Measurements from ENCODE around the gene CCDC87.

DNA sequence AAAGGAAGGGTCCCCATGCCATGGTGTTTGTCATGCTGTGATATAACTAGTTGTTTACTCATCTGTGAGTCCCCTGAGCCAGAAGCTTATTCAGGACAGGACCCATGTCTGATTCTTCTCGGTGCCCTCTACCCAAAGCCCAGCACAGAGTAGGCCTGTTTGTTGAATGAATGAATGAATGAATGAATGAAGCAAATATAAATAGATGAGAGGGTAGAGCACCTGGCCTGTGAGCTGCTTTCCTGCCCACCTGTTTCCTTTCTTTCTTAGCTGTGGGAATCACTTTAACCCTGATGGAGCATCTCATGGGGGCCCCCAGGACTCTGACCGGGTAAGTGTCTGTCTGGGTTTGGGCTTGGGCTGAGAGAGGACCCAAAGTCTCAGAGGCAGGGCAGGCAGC, 7.4 kb upstream of the CCDC87 start:
- TF ChIP-seq, protein P1, sequence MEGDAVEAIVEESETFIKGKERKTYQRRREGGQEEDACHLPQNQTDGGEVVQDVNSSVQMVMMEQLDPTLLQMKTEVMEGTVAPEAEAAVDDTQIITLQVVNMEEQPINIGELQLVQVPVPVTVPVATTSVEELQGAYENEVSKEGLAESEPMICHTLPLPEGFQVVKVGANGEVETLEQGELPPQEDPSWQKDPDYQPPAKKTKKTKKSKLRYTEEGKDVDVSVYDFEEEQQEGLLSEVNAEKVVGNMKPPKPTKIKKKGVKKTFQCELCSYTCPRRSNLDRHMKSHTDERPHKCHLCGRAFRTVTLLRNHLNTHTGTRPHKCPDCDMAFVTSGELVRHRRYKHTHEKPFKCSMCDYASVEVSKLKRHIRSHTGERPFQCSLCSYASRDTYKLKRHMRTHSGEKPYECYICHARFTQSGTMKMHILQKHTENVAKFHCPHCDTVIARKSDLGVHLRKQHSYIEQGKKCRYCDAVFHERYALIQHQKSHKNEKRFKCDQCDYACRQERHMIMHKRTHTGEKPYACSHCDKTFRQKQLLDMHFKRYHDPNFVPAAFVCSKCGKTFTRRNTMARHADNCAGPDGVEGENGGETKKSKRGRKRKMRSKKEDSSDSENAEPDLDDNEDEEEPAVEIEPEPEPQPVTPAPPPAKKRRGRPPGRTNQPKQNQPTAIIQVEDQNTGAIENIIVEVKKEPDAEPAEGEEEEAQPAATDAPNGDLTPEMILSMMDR (IDR thresholded peaks at IDR 0.05; ENCODE audit: insufficient read depth, low read length, poor library complexity, severe bottlenecking), result no peak
- TF ChIP-seq EZH2phosphoT487 (conservative IDR thresholded peaks at IDR 0.05; ENCODE audit: low read length), result no peak
